Measurements from ENCODE around the gene PRR23E.

The PRR23E gene

DNA sequence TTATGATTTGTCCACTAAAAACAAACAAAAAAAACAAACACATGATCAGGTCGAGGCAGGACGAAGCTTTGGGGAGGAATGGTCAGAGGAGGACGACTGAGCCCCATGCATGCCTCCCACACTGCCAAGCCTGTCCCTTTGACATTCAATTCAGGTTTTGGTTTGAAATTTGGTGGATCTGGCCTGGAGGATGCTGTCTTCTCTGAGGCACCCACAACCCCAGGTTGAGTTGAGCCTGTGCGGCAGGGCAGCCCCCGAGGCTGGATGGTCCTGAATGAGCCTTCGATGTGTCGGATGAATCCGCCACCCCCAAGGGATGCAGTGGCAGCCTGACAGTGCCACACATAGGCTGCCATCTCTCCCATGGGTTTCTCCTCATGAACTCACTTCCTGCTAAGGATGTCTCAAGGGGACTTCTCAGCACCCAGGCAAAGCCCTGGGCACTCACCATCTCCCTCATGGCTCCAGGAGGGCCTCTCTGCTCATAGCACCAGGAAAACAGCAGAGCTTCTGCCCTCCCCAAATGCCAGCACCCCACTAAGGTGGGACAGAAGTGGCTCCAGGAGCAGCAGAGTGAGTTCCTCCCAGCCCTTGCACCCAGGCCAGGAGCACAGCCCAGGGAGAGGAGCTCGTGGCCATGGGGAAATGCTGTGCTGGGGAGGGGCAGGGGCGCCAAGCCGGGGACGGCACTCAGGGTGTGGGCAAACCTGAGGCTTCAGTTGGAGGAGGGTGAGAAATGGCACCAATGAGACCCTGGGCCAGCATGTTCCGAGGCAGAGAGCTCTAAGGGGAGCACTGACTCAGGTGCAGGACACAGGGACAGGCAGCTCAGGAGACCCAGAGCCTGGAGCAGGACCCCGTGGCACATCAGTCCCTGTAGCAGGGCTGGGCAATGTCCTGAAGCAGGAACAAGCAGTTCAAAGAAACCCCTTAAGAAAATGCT lies 18.5 kb downstream of the PRR23E start:
- peaks cover 6% of the 10 kb centered on the region for H3K4me1 ChIP-seq (ENCODE audit: insufficient read depth, low read length)
- no peaks in the 10 kb centered on the region for H3K9me3 ChIP-seq (ENCODE audit: low read length)
- no peaks in the 10 kb centered on the region for H3K36me3 ChIP-seq (ENCODE audit: insufficient read depth, low read length)
- H3K4me3 ChIP-seq (ENCODE audit: low read length): no peak overlapping the region
- no peaks in the 10 kb centered on the region for H3K27me3 ChIP-seq (ENCODE audit: insufficient read depth, low read length)
- H2AFZ ChIP-seq (ENCODE audit: low read depth, low read length): no peak overlapping the region

DNA sequence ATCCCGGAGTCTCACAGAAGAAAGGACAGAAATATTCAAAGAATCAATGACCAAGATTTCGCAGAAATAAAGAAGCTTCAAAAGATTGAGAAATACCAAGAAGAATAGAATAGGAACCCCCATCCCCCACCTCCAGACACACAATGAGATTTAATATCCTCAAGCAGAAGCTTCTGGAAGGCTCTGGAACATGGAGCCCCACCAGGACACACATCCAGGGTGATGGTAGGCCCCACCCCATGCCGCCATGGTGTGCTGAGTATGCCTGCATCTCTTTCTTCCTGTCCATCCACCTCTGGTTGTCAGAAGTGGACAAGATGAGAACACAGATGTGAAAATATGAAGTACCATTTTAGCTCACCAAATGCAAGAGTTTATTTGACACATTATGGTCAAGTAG lies 19.3 kb downstream of the PRR23E start:
- Histone ChIP-seq H3K9me3 (ENCODE audit: low read length) (no peaks in the 10 kb centered on the region), H3K4me3 (ENCODE audit: low read length) (no peak overlapping the region), H3K27me3 (ENCODE audit: insufficient read depth, low read length) (no peaks in the 10 kb centered on the region)

GRCh38 chr3:127212711-127213110 lies 19.8 kb downstream of the PRR23E start:
- no peak overlapping the region for H2AFZ ChIP-seq (ENCODE audit: low read depth, low read length)
- H3K4me1 ChIP-seq (ENCODE audit: insufficient read depth, low read length): peaks cover 6% of the 10 kb centered on the region
- no peaks in the 10 kb centered on the region for H3K27me3 ChIP-seq (ENCODE audit: insufficient read depth, low read length)
- no peaks in the 10 kb centered on the region for H3K36me3 ChIP-seq (ENCODE audit: insufficient read depth, low read length)
- H3K4me3 ChIP-seq (ENCODE audit: low read length): no peak overlapping the region
- H3K9me3 ChIP-seq (ENCODE audit: low read length): no peaks in the 10 kb centered on the region

More for the DNA sequence above, 19.3 kb downstream of the PRR23E start:
- Histone ChIP-seq H2AFZ (ENCODE audit: low read depth, low read length) (no peak overlapping the region), H3K4me1 (ENCODE audit: insufficient read depth, low read length) (peaks cover 6% of the 10 kb centered on the region), H3K36me3 (ENCODE audit: insufficient read depth, low read length) (no peaks in the 10 kb centered on the region)

DNA sequence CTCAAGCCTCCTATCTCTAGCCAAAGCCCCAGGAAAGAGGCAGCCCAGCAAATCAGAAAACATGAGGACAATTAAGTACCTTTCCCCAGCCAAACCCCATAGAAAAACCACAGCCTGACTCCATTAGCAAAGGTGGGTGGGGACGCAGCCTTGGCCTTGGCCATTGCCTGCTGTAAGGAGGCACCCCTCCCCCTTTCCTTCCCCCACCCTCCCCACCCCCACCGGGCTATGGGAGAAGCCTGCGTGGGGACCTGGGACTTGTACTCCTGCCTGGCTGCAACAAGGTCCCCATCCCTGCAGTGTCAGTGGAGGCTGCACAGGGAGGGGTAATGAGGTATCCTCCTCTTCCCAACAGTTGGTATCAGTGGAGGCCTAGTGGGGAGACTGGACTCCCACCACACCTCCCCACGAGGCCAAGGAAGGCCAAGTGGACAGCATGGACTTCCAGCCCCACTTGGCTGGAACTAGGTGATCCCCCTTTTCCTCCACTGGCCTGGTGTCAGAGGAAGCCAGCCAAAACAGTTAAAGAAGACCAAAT lies 20.5 kb downstream of the PRR23E start:
- Histone ChIP-seq H3K27me3 (ENCODE audit: insufficient read depth, low read length) (no peaks in the 10 kb centered on the region), H3K4me3 (ENCODE audit: low read length) (no peak overlapping the region), H3K9me3 (ENCODE audit: low read length) (no peaks in the 10 kb centered on the region), H2AFZ (ENCODE audit: low read depth, low read length) (no peak overlapping the region), H3K4me1 (ENCODE audit: insufficient read depth, low read length) (peaks cover 6% of the 10 kb centered on the region), H3K36me3 (ENCODE audit: insufficient read depth, low read length) (no peaks in the 10 kb centered on the region)

GRCh38 chr3:127214975-127215374 lies 22.0 kb downstream of the PRR23E start:
- Histone ChIP-seq H3K36me3 (ENCODE audit: insufficient read depth, low read length) (no peaks in the 10 kb centered on the region), H3K27me3 (ENCODE audit: insufficient read depth, low read length) (no peaks in the 10 kb centered on the region), H3K9me3 (ENCODE audit: low read length) (no peaks in the 10 kb centered on the region), H3K4me3 (ENCODE audit: low read length) (no peak overlapping the region), H3K4me1 (ENCODE audit: insufficient read depth, low read length) (peaks cover 6% of the 10 kb centered on the region), H2AFZ (ENCODE audit: low read depth, low read length) (no peak overlapping the region)

GRCh38 chr3:127215714-127216414 lies 22.9 kb downstream of the PRR23E start:
- no peaks in the 10 kb centered on the region for H3K27me3 ChIP-seq (ENCODE audit: insufficient read depth, low read length)
- H2AFZ ChIP-seq (ENCODE audit: low read depth, low read length): no peak overlapping the region
- H3K4me1 ChIP-seq (ENCODE audit: insufficient read depth, low read length): peaks cover 6% of the 10 kb centered on the region
- H3K9me3 ChIP-seq (ENCODE audit: low read length): no peaks in the 10 kb centered on the region
- no peak overlapping the region for H3K4me3 ChIP-seq (ENCODE audit: low read length)
- H3K36me3 ChIP-seq (ENCODE audit: insufficient read depth, low read length): no peaks in the 10 kb centered on the region

GRCh38 chr3:127216415-127217261 lies 23.7 kb downstream of the PRR23E start:
- peaks cover 6% of the 10 kb centered on the region for H3K4me1 ChIP-seq (ENCODE audit: insufficient read depth, low read length)
- no peak overlapping the region for H2AFZ ChIP-seq (ENCODE audit: low read depth, low read length)
- H3K4me3 ChIP-seq (ENCODE audit: low read length): no peak overlapping the region
- no peaks in the 10 kb centered on the region for H3K9me3 ChIP-seq (ENCODE audit: low read length)
- no peaks in the 10 kb centered on the region for H3K27me3 ChIP-seq (ENCODE audit: insufficient read depth, low read length)
- H3K36me3 ChIP-seq (ENCODE audit: insufficient read depth, low read length): no peaks in the 10 kb centered on the region

DNA sequence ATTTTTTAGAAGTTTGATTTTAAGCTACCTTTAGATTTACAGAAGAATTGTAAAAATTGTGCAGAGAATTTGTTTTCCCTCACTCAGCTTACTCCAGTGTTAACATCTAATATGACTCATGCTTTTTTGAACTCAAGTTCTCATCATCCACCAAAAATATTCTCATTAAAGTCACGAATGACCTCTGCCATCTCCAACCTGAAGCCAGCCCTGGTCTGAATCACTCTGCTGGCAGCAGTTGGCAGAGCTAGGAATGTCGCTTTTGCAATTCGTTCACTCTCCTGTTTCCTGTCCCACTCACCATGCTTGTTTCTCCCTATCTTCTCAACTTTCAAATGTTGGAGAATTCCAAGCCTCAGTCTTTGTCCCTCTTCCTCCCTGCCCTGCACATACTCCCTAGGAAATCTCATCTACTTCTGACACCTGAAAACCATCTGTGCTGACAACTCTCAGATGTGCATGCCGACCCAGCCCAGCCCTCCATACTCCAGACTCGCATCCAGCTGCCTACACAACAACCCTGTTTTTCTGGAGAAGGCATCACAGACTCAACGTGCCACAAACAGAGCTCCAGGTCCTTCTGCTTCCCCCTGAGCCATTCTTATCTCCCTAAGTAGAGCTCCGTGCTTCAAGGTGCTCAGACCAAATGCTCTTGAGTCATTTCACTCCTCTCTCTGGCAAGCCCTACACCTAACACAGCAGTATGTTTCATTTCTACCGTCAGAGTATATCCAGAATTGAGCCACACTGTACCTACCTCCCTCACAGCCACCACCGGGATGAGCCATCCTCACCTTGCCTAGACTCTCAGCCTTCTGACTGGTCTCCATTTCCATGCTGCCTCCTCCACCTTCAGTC lies 24.9 kb downstream of the PRR23E start:
- no peak overlapping the region for H2AFZ ChIP-seq (ENCODE audit: low read depth, low read length)
- no peaks in the 10 kb centered on the region for H3K27me3 ChIP-seq (ENCODE audit: insufficient read depth, low read length)
- no peaks in the 10 kb centered on the region for H3K36me3 ChIP-seq (ENCODE audit: insufficient read depth, low read length)
- H3K4me3 ChIP-seq (ENCODE audit: low read length): no peak overlapping the region
- peaks cover 6% of the 10 kb centered on the region for H3K4me1 ChIP-seq (ENCODE audit: insufficient read depth, low read length)
- no peaks in the 10 kb centered on the region for H3K9me3 ChIP-seq (ENCODE audit: low read length)

GRCh38 chr3:127218454-127218922 lies 25.6 kb downstream of the PRR23E start:
- Histone ChIP-seq H2AFZ (ENCODE audit: low read depth, low read length) (no peak overlapping the region), H3K27me3 (ENCODE audit: insufficient read depth, low read length) (no peaks in the 10 kb centered on the region), H3K4me3 (ENCODE audit: low read length) (no peak overlapping the region), H3K9me3 (ENCODE audit: low read length) (no peaks in the 10 kb centered on the region), H3K36me3 (ENCODE audit: insufficient read depth, low read length) (no peaks in the 10 kb centered on the region), H3K4me1 (ENCODE audit: insufficient read depth, low read length) (peaks cover 6% of the 10 kb centered on the region)

GRCh38 chr3:127220497-127220896 lies 27.6 kb downstream of the PRR23E start:
- H2AFZ ChIP-seq (ENCODE audit: low read depth, low read length): no peak overlapping the region
- H3K36me3 ChIP-seq (ENCODE audit: insufficient read depth, low read length): no peaks in the 10 kb centered on the region
- H3K9me3 ChIP-seq (ENCODE audit: low read length): no peaks in the 10 kb centered on the region
- H3K27me3 ChIP-seq (ENCODE audit: insufficient read depth, low read length): no peaks in the 10 kb centered on the region
- H3K4me1 ChIP-seq (ENCODE audit: insufficient read depth, low read length): no peaks in the 10 kb centered on the region
- no peak overlapping the region for H3K4me3 ChIP-seq (ENCODE audit: low read length)

DNA sequence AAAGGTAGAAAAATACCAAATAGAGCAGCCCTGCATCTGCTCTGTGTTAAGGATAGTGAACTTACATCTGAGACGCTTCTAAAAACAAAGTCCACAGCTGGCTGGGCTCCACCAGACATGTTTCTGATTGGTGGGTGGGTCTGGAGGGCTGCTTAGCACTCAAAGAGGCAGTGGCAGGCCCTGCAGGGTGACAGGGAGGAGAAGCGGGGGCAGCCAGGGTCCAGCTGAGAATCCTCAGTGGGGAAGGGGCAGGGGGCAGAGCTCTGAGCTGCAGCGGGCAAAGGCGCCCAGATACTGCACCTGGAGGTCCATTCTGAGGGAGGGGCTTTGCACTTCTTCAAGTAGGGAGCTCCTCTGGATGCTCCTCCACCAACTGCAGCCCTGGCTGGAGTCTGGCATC lies 28.1 kb downstream of the PRR23E start:
- H3K36me3 ChIP-seq (ENCODE audit: insufficient read depth, low read length): no peaks in the 10 kb centered on the region
- no peak overlapping the region for H2AFZ ChIP-seq (ENCODE audit: low read depth, low read length)
- no peaks in the 10 kb centered on the region for H3K27me3 ChIP-seq (ENCODE audit: insufficient read depth, low read length)
- H3K9me3 ChIP-seq (ENCODE audit: low read length): no peaks in the 10 kb centered on the region
- H3K4me1 ChIP-seq (ENCODE audit: insufficient read depth, low read length): no peaks in the 10 kb centered on the region
- H3K4me3 ChIP-seq (ENCODE audit: low read length): no peak overlapping the region

All from neuron (in vitro differentiated cells).